Stimulated activated naive B cell treated with anti-CD40 and anti-IgM and Interleukin-4, amounts not matched to agents 10 μg/mL and 1 μg/mL and 100 μg/mL, for 72 hours (primary cell): ENCODE data around the gene ARHGEF4.

ENCODE experiments used
- ATAC-seq, 2 donors: fragments of 150-1000 bp; cut with Tn5 transposase; replicated peaks; 2 replicates each; pipeline ENCODE4 v1.10.0; 2021; ENCODE audit warnings: moderate library complexity in 1 of 2
- DNase-seq: peaks from one replicate; pipeline ENCODE4 v3.0.0; 2021
- H3K27ac Mint-ChIP-seq: one replicate; pipeline ENCODE4 v1.8.0; 2022; ENCODE audit warnings: mild to moderate bottlenecking, mixed read lengths
- H3K27me3 Mint-ChIP-seq, 2 donors: one replicate each; pipeline ENCODE4 v1.8.0; 2022; ENCODE audit warnings: mixed read lengths in 2 of 2
- H3K36me3 Mint-ChIP-seq, 2 donors: one replicate each; pipeline ENCODE4 v1.8.0; 2022; ENCODE audit warnings: mixed read lengths in 2 of 2, mild to moderate bottlenecking in 1 of 2
- H3K4me1 Mint-ChIP-seq, 2 donors: one replicate each; pipeline ENCODE4 v1.8.0; 2022; ENCODE audit warnings: mixed read lengths in 2 of 2, mild to moderate bottlenecking in 1 of 2
- H3K4me3 Mint-ChIP-seq, 2 donors: one replicate each; pipeline ENCODE4 v1.8.0; 2022; ENCODE audit warnings: mild to moderate bottlenecking in 2 of 2, mixed read lengths in 2 of 2, moderate library complexity in 1 of 2
- H3K9me3 Mint-ChIP-seq, 2 donors: one replicate each; pipeline ENCODE4 v1.8.0; 2022; ENCODE audit warnings: mixed read lengths in 2 of 2, mild to moderate bottlenecking in 1 of 2

Gene ARHGEF4

GRCh38 chr2:130837175-130837810 lies 579 bp downstream of the ARHGEF4 start:
- Mint-ChIP-seq H3K4me3 (no peak overlapping the region), H3K9me3 (no peaks in the 10 kb centered on the region), H3K36me3 (no peaks in the 10 kb centered on the region), H3K4me1 (peaks cover 4% of the 10 kb centered on the region in 2 donors), H3K27ac (no peak overlapping the region), H3K27me3 (peaks cover 50 to 54% of the 10 kb centered on the region in 2 donors)
- no peak for DNase-seq
- peak in 1 of 2 donors; percentile 19 for ATAC-seq

GRCh38 chr2:130837811-130838565 lies 1.3 kb downstream of the ARHGEF4 start:
- ATAC-seq, result no peak
- Mint-ChIP-seq H3K27me3 (peaks cover 47 to 49% of the 10 kb centered on the region in 2 donors), H3K36me3 (no peaks in the 10 kb centered on the region)

GRCh38 chr2:130839011-130839780 lies 2.5 kb downstream of the ARHGEF4 start:
- DNase-seq (no peak), ATAC-seq (no peak)
- H3K36me3 Mint-ChIP-seq, result no peaks in the 10 kb centered on the region
- no peak overlapping the region for H3K27ac Mint-ChIP-seq
- H3K9me3 Mint-ChIP-seq, result no peaks in the 10 kb centered on the region
- no peak overlapping the region for H3K4me3 Mint-ChIP-seq
- H3K27me3 Mint-ChIP-seq, result peaks cover 49 to 57% of the 10 kb centered on the region in 2 donors
- peaks cover 4% of the 10 kb centered on the region in 2 donors for H3K4me1 Mint-ChIP-seq

More at GRCh38 chr2:130837811-130838565, 1.3 kb downstream of the ARHGEF4 start:
- DNase-seq, result no peak
- Mint-ChIP-seq H3K4me3 (no peak overlapping the region), H3K27ac (no peak overlapping the region), H3K4me1 (peaks cover 4% of the 10 kb centered on the region in 2 donors), H3K9me3 (no peaks in the 10 kb centered on the region)

- Mint-ChIP-seq H3K4me3 (no peak overlapping the region), H3K27ac (no peak overlapping the region), H3K4me1 (peaks cover 3 to 4% of the 10 kb centered on the region in 2 donors), H3K9me3 (no peaks in the 10 kb centered on the region), H3K27me3 (peaks cover 39 to 52% of the 10 kb centered on the region in 2 donors), H3K36me3 (no peaks in the 10 kb centered on the region)
- DNase-seq (no peak), ATAC-seq (no peak)
Measured at GRCh38 chr2:130840506-130840905, 3.8 kb downstream of the ARHGEF4 start.

- DNase-seq, result no peak
- H3K27me3 Mint-ChIP-seq, result peaks cover 34 to 42% of the 10 kb centered on the region in 2 donors
- no peaks in the 10 kb centered on the region for H3K36me3 Mint-ChIP-seq
- no peak for ATAC-seq
- H3K4me3 Mint-ChIP-seq, result no peak overlapping the region
- no peaks in the 10 kb centered on the region for H3K4me1 Mint-ChIP-seq
- H3K9me3 Mint-ChIP-seq, result no peaks in the 10 kb centered on the region
- H3K27ac Mint-ChIP-seq, result no peak overlapping the region
Measured at GRCh38 chr2:130841741-130842365, 5.1 kb downstream of the ARHGEF4 start.

- Mint-ChIP-seq H3K36me3 (no peaks in the 10 kb centered on the region), H3K27ac (no peak overlapping the region), H3K4me1 (no peaks in the 10 kb centered on the region), H3K9me3 (no peaks in the 10 kb centered on the region), H3K27me3 (peaks cover 29 to 36% of the 10 kb centered on the region in 2 donors), H3K4me3 (no peak overlapping the region)
- ATAC-seq (no peak), DNase-seq (no peak)
Measured at GRCh38 chr2:130842770-130843169, 6.1 kb downstream of the ARHGEF4 start.

- DNase-seq (no peak), ATAC-seq (no peak)
- Mint-ChIP-seq H3K36me3 (no peaks in the 10 kb centered on the region), H3K4me1 (no peaks in the 10 kb centered on the region), H3K27ac (no peak overlapping the region), H3K4me3 (no peak overlapping the region), H3K9me3 (no peaks in the 10 kb centered on the region), H3K27me3 (peaks cover 23 to 29% of the 10 kb centered on the region in 2 donors)
Measured at GRCh38 chr2:130843321-130843985, 6.7 kb downstream of the ARHGEF4 start.

GRCh38 chr2:130844161-130844560 lies 7.4 kb downstream of the ARHGEF4 start:
- Mint-ChIP-seq H3K4me3 (no peak overlapping the region), H3K27me3 (peaks cover 16 to 22% of the 10 kb centered on the region in 2 donors), H3K9me3 (no peaks in the 10 kb centered on the region), H3K4me1 (no peaks in the 10 kb centered on the region), H3K36me3 (no peaks in the 10 kb centered on the region), H3K27ac (no peak overlapping the region)
- no peak for DNase-seq
- no peak for ATAC-seq

GRCh38 chr2:130845505-130846085 lies 8.9 kb downstream of the ARHGEF4 start:
- DNase-seq, result no peak
- Mint-ChIP-seq H3K4me1 (no peaks in the 10 kb centered on the region), H3K36me3 (no peaks in the 10 kb centered on the region), H3K27me3 (peaks cover 4 to 18% of the 10 kb centered on the region in 2 donors), H3K4me3 (no peak overlapping the region), H3K9me3 (no peaks in the 10 kb centered on the region), H3K27ac (no peak overlapping the region)
- ATAC-seq, result no peak

GRCh38 chr2:130846233-130846632 lies 9.5 kb downstream of the ARHGEF4 start:
- ATAC-seq, result no peak
- Mint-ChIP-seq H3K4me1 (no peaks in the 10 kb centered on the region), H3K36me3 (no peaks in the 10 kb centered on the region), H3K9me3 (no peaks in the 10 kb centered on the region), H3K4me3 (no peak overlapping the region), H3K27ac (no peak overlapping the region), H3K27me3 (peaks cover 4 to 18% of the 10 kb centered on the region in 2 donors)
- no peak for DNase-seq

GRCh38 chr2:130846686-130847375 lies 10.1 kb downstream of the ARHGEF4 start:
- no peaks in the 10 kb centered on the region for H3K36me3 Mint-ChIP-seq
- ATAC-seq, result no peak
- no peak for DNase-seq
- H3K27ac Mint-ChIP-seq, result no peak overlapping the region
- H3K4me1 Mint-ChIP-seq, result no peaks in the 10 kb centered on the region
- H3K9me3 Mint-ChIP-seq, result no peaks in the 10 kb centered on the region
- H3K27me3 Mint-ChIP-seq, result peaks cover 5 to 15% of the 10 kb centered on the region in 2 donors
- H3K4me3 Mint-ChIP-seq, result no peak overlapping the region

GRCh38 chr2:130847776-130848525 lies 11.2 kb downstream of the ARHGEF4 start:
- Mint-ChIP-seq H3K4me3 (no peak overlapping the region), H3K9me3 (no peaks in the 10 kb centered on the region), H3K36me3 (no peaks in the 10 kb centered on the region), H3K27ac (no peak overlapping the region), H3K27me3 (peaks cover 9 to 18% of the 10 kb centered on the region in 2 donors), H3K4me1 (no peaks in the 10 kb centered on the region)
- DNase-seq, result no peak
- no peak for ATAC-seq
